ENCODE measurements around the gene HIP1.
A peak's percentile ranks its signal among the peaks of the same experiment; 100 is the strongest.

Gene HIP1

DNA sequence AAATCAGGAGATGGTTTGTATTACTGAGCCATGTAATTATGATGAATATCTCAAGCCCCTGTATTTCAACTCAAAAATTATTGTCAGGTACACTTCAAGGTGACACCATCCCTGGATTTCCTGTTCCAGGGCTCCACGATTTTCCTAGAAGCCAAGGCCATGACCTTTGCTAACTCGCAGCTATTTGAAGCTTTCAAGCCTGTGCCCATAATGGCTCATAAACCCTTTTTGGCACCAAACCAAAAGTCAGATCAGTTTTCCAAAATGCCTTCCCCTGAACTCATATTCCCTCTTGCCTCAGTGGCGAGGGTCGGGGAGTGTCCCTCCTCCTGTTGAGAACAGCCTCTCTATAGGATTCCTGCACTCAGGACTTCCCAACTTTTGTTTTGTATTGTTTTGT, 70.8 kb downstream of the HIP1 start:
- DNase-seq: no peak

DNA sequence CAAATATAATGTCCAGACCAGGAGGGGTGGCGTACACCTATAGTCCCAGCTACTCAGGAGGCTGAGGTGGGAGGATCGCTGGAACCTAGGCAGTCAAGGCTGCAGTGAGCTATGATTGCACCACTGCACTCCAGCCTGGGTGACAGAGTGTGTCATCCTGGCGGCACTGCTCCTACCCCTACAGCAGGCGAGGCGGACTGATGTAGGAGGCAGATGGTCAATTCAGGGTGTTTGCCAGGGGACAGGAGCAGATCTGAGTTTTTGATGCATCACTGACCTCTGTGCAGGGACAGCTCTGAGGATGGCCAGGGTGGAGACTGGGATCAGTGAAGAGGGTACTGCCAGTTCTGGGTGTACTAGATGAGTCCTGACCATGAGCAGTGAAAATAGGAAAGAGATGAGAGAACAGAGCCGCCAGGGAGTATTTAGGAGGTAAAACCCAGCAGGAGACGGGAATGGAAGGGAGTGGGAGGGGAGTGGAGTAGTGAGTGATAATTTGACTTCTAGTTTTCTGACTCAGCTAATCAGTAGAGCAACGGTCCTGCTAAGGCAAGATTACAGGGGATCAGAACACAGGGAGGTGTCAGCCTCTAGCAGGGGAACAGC, 75.3 kb downstream of the HIP1 start:
- no peak for DNase-seq

DNA sequence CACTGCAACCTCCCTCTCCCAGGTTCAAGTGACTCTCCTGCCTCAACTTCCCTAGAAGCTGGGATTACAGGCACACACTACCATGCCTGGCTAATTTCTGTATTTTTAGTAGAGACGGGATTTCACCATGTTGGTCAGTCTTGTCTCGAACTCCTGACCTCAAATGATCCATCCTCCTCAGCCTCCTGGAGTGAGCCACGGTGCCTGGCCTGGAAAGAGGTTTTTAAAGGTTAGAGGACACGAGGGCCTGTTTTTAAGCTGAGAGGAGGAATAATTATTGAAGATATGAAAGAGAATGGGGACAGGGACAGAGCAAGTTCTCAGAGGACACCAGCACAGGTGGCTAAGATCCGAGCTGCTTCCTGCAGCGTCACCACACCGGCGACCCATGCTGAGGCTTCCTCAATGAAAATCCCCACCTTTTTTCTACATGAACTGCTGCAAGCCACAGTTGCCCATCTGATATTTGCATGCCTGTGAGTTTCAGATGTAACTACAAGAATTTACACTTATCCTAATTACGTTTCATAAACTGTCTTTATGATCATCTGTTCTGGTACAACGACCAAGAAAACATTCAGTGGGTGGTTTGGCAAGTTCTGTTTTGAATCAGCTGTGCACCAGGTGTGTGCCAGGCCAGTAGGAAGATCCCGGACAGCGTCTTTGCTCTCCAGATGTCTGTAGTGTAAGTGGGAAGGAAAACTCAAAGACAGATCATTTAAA, 76.0 kb downstream of the HIP1 start:
- no peak for DNase-seq

DNA sequence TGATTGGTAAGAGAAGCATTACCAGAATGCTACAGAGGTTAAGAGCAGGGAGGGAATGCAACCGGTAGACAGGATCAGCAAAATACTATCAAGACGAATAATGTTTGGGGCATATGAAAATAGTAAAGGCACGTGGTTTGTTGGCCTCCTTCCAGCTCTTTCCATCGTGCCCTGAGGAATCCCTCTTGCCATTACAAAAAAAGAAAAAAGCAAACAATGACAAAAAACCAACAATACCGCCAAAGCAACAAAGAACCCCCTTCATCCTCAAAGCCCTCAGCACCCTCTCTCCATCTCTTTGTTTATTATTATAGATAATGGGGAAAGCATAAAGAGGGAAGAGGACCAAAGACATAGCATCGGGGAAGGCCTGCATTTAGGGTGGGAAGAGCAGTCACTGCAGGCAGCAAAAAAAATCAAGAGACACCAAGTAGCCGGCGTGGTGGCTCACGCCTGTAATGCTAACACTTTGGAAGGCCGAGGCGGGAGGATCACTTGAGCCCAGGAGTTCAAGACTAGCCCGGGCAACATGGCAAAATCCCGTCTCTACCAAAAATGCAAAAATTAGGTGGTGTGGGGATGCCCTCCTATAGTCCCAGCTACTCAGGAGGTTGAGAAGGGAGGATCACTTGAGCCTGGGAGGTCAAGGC, 78.0 kb downstream of the HIP1 start:
- no peak for DNase-seq

DNA sequence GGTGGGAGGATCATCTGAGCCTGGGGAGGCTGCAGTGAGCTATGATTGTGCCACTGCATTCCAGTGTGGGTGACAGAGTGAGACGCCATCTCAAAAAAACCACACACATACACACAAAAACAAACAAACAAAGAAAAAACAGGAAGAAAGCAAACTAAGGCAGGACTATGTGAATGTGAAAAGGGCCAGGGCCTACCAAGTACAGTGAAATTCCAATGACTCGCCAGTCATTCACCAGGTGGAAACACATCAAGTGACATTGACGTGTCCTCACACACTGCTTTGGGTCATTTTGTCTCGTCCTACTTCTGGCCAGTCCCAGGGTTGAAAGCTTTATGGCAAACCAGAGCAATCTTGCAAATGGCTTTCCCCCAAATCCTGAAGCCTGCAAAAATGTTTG, 79.9 kb downstream of the HIP1 start:
- DNase-seq: no peak

DNA sequence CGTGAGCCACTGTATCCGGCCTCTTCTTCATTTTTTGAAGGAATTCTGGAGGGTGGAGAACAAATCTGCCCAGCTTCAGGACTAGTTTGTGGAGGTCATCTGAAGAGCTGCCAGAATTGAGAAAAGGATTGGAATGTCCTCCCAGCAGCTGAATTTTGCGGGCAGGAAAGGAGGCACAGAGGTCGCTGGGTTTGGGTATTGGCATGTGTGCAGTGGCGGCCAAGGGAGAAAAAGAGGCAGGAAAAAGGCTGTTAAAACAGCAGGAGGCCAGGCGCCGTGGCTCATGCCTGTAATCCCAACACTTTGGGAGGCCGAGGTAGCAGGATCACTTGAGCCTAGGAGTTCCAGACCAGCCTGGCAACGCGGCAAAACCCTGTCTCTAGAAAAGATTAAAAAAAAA, 80.4 kb downstream of the HIP1 start:
- no peak for DNase-seq

DNA sequence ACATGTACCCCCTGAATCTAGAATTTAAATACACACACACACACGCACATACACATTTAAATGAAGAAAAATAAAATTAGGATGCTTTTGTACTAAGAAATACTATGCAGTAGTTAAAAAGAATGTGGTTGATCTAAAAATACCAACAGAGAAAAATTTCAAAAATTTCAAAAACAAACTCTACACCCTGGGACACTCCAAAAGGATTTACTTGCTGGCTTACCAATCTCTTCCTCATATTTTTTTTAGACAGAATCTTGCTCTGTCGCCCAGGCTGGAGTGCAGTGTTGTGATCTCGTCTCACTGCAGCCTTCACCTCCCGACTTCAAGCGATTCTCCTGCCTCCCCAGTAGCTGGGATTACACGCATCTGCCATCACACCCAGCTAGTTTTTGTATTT, 80.9 kb downstream of the HIP1 start:
- no peak for DNase-seq

DNA sequence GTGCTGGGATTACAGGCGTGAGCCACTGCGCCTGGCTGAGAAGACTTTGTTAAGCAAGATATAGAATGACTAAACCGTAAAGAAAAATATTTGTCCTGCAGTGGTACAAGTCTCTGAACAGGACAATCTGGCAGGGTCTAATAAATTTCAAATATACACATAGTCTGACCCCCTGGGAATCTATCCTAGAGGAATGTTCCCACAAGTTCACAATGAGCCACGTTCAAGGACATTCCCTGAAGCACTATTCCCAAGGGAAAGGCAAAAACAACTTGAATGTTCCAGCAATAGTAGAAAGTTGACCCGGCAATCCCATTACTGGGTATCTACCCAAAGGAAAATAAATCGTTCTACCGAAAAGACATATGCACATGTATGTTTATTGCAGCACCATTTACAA, 82.0 kb downstream of the HIP1 start:
- no peak for DNase-seq

DNA sequence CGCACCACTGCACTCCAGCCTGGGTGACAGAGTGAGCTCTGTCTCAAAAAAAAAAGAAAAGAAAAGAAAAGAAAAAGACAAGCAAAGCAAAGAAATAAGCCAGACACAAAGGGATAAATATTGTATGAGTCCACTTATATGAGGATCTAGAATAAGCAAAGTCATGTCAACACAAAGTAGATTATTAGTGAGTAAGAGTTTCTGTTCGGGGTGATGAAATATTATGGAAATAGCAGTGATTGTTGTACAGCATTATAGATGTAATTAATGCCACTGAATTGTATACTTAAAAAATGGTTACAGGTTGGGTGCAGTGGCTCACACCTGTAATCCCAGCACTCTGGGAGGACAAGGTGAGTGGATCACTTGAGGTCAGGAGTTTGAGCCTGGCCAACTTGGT, 83.2 kb downstream of the HIP1 start:
- DNase-seq: no peak

DNA sequence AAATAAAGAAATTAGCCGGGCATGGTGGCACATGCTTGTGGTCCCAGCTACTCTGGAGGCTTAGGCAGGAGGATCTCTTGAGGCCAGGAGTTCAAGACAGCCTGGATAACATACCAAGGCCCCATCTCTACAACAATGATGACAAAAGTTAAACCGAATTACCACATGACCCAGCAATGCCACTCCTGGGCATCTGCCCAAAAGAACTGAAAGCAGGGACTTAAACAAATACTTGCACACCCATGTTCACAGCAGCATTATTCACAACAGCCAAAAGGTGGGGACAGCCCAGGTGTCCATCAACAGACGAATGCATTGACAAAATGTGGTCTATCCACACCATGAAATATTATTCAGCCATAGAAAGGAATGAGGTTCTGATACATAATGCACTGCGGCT, 83.9 kb downstream of the HIP1 start:
- no peak for DNase-seq

DNA sequence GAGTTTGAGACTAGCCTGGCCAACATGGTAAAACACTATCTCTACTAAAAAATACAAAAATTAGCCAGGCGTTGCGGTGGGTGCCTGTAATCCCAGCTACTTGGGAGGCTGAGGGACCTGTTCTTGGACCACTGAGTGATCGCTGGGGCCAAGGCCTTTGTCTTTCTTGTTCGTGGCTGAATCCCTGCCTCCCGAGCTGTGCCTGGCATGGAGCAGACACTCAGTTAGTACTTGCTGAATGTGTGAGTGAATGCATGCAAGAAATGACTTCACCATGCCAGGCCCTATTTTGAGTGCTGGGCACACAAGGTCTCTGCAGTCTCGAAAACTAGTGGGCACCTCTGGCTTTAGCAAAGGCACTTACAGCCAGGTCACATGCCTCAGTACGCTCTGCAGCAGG, 85.1 kb downstream of the HIP1 start:
- DNase-seq: no peak

DNA sequence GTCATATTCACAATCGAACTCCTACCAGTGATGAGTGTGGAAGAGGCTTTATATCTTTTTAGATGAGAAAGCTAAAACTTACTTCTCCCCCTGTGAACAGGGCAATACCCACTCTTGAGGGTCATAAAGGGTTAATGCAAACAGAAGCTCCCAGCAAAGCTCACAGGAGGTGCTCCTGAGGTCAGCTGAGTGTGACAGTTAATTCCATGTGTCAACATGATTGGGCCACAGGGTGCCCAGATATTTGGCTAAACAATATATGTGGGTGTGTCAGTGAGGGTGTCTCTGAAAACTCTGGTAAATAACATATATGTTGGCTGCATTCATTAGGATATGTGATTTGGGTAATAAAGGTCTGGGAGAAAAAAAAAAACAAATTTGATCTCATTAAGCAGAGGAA, 86.0 kb downstream of the HIP1 start:
- no peak for DNase-seq

DNA sequence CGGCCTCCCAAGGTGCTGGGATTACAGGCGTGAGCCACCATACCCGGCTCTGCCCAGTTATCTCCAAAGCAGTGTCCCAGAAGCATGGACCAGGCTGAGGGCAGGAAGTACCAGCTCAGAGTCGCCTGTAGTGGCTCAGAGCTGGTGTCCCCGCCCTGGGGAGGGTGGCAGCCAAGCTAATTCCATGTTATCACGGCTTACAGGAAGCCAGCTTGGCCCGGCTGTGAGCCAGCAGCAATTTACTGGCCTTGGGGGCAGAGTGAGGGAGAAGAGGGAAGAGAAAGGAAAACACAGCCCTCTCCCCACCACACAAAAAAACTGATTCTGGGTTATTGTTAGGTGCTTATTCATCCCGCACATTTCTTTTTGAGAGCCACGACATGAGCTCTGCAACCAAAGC, 88.1 kb downstream of the HIP1 start:
- DNase-seq: no peak

DNA sequence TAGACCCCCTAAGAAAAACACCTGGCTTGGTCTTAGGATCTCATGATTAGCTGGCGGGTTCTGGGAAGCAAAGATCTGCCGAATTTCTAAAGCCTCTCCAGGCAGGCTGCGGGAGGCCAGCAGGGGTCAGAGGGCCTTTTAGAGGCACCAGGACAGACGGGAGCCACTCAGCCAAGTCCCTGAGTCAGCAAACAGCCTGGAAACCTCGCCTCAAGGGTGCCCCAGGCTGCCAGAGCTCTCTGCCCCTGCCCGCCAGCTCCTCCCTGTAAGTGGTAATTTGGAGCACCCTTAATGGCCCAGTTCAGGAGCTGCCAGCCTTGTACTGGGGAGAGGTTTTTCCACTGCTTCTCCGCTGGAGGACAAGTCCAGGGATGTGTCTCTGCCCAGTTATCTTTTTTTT, 88.7 kb downstream of the HIP1 start:
- DNase-seq: no peak

DNA sequence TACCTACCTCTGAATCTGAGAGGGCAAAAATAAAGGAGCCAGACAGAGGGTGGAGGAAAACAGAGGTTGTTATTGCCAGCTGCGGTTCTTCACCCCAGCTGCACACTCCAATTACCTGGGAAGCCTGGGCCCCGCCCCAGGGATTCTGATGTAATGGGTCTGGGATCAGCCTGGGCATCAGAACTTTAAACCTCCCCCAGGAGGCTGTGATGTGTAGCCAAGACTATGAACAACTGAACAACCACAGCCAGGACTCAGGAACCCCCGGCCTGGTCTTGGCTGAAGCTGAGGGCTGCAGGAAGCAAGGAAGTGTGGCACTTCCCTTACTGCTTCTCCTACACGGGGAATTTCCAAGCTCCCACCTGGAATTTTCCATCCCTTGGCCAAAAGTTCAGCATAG, 89.3 kb downstream of the HIP1 start:
- no peak for DNase-seq

DNA sequence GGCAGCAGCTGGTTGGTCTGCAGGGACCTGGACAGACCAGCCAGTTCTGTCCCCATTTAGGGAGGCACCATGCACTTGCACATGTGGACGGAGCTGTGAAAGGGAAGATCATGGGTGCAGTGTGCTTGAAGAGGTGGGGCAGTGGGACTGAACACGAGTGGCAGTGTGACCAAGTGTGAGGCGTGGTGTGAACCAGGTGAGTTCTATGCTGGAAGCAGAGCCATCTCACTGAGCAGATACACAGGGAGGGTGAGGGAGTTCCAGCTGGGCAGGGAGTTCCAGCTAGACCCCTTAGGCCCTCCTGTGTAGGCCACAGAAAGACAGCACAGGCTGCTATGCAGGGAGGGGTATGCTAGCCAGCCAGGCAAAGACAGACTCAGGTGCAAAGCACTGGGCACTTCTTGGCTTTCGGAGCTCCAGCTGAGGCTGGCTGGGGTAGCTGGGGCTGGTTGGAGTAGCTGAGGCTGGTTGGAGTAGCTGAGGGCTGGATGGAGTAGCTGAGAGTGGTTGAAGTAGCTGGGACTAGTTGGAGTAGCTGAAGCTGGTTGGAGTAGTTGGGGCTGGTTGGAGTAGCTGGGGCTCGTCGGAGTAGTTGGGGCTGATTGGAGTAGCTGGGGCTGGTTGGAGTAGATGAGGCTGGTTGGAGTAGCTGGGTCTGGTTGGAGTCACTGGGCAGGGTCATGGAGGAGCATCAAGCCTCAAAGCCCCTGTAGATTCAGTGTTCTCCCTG, 90.9 kb downstream of the HIP1 start:
- DNase-seq: no peak

DNA sequence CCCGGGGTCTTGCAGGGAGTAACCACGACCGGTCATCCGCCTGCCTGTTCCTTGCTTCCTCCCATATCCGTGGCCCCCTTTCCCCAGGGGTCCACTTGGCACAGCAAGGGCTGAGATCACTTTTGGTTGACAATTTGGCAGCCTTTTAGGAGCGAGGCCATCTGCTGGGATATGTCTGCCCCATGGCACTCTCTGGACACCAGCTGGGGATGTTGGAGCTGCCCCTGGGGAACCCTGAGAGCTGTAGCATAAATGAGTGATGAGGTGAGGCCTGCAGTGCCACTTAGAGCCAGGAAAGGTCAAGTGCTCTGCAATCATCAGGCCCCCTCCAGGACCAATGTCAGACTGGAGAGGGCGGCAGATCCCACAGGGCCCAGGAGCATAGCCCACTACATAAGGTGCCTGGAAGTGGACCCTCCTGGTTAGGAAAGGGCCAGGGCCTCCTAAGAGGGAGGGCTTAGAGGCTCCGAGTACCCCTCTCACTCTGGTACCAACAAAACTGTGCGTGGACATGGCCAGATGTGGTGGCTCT, 92.1 kb downstream of the HIP1 start:
- no peak for DNase-seq

DNA sequence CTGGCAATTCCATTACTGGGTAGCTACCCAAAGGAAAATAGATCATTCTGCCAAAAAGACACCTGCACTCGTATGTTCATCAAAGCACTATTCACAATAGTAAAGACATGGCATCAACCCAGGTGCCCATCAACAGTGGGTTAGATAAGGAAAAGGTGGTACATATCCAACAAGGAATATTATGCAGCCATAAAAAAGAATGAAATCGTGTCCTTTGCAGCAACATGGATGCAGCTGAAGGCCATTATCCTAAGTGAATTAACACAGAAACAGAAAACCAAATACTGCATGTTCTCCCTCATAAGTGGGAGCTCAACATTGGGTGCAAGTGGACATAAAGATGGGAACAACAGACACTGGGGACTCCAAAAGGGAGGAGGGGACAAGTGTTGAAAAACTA, 93.2 kb downstream of the HIP1 start:
- no peak for DNase-seq

DNA sequence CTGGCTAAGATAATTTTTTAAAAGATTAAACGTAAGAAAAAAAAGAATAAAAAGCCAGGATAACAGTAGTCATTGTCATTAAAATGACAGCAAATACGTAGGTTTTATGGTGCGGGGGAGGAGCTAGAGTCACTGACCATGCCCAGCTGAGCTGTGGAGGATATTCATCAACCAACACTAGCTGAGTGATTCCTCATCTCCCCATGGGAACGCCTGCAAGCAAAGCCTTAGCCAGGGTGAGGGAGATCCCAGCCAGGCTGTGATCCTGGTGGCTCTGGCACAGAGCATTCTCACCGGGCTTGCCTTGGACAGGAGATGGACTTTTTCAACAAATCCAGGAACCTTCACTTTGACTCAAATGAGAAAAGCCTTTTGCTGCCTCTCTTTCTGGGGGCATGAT, 94.2 kb downstream of the HIP1 start:
- no peak for DNase-seq

DNA sequence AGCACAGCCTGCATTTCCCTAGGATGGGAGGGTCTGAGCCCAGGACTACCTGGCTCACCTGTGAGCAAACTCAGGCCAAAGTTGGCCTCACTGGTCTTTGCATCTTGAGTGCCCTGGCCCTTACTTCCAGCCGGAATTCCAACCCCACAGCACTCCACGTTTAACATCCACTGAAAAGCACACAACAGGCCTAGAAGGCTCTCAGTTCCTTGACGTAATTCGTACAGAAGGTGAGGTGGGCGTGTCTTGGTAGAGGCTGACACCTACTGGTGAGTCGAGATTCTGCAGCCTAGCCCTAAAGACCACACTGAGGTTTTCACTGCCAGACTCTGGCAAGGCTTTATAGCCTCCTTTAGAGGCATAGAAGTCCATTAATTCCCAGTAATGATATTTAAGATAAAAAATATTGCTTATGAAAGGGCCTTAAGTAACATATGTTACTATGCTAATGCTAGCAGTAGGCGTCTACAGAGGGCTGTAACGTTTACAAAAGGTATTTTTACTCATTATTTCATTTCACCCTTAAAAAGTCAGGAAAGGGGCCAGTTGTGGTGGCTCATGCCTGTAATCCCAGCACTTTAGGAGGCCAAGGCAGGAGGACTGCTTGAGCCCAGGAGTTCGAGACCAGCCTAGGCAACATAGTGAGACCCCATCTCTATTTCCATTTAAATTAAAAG, 95.8 kb downstream of the HIP1 start:
- peak; percentile 67 for DNase-seq

DNA sequence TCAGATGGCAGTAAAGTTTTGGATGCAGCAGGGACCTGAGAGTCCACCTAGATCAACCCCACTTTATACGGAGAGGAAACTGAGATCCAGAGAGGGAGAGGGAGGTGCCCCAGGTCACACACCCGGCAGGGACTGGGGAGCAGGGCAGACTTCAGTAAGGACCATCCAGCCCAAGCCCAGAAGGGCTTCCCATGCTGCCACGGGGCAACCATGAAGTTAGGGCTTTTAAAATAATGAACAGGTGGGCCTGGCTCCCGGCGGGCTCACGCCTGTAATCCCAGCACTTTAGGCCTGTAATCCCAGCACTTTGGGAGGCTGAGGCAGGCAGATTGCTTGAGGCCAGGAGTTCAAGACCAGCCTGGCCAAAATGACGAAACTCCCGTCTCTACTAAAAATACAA, 98.5 kb downstream of the HIP1 start:
- no peak for DNase-seq

DNA sequence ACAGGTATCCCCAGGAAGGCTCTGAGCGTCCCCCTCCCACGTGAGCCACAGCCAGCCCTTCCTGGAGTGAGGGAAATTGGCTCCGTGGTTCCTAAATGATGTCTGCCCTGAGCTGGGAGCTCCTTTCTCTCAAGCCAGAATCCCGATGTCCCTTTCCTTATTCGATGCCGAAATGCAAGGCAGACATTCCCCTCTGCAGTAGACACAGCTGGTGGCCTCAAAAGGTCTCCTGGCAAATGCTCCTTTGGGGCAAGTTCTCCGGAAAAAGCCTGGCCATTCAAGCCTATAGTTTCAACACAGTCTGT, 98.9 kb downstream of the HIP1 start:
- DNase-seq: no peak

Measured in activated CD8-positive, alpha-beta memory T cell treated with anti-CD3 and anti-CD28 coated beads, Interleukin-2, amount 50 U/mL, for 4 hours (primary cell).